GM18858 (cell line): ENCODE measurements around the gene EIF2B1.
A peak's percentile ranks its signal among the peaks of the same experiment; 100 is the strongest.
"Not testable (repeated sequence)": the region's sequence is repeated elsewhere in the genome, so short reads cannot be mapped to it uniquely, and the experiment has no call there.

Experiments used
- ATAC-seq: cut with Tn5 transposase; IDR thresholded peaks from one replicate; pipeline ENCODE4 v1.9.1; 2021; ENCODE audit not compliant: unreplicated experiment

EIF2B1 gene

DNA sequence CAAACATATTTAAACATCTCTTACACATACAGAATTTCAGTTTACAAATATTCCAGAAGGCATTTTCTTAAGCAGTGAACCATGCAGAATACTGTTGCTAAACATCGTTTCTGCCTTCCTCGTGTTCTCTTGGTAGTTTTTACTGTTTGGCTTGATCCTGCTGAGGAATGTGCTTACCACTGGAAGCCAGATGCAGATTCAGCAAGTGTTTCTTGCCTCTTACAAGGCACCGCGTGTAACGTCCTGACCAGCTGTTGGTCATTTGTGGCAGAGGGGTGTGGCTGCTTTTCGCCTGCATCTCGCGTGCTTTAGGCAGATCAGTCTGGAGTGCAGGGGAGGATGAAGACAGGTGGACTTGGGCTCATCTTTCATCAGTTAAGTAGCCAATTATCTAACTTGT lies 12.4 kb downstream of the EIF2B1 start:
- no peak for ATAC-seq

DNA sequence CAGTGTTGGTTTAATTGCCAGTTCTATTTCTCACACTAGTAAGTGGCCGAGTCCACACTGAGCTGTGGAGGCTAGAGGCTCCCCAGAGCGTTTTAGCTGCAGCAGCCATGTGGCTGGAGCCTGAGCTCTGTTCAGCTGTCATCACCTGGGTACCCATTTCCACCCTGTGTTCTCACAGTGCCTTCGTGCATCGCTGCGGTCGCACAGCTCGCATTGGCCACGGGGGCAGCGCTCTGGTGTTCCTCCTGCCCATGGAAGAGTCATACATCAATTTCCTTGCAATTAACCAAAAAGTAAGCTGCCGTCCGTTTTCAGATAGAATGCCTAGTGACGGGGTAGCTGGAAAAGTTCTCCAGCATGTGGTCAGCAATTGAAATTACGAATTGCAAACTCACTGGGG lies 15.9 kb downstream of the EIF2B1 start:
- no peak for ATAC-seq

DNA sequence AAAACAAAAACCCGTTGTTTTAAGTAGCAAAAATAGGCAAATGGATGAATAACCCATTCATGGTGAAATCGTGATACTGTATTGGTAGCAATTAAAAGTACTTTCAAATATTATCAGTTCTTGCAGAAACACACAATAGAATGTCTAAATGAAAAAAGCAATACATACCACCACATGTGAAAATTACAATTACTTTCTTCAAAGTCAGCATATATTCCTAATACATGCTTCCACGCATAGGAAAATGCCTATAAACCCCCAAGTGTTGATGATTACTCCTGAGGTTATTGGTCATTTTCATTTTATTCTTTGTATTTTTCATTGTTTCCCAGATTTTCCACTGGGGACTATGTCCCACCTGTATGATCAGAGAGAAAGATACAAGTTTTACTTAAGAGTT lies 16.3 kb downstream of the EIF2B1 start:
- no peak for ATAC-seq

DNA sequence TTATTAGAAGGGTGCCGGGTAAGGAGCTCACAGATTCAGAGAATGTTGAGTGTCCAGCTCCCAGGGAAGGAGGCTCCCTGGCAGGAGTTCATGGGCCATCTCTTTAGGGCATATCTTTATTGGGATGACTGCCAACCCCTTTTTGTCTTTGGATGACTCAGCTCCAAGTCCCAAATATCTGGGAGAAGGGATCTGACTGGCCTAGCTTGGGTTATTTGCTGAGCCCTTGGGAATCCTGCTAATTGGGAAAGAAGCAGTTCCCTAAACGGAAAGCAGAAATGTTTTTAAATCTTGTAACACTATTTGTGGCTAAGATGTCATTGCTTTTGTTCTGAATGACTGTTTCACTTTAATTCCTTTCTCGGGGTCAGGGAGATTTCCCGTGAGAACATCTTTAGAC lies 19.0 kb downstream of the EIF2B1 start:
- no peak for ATAC-seq

DNA sequence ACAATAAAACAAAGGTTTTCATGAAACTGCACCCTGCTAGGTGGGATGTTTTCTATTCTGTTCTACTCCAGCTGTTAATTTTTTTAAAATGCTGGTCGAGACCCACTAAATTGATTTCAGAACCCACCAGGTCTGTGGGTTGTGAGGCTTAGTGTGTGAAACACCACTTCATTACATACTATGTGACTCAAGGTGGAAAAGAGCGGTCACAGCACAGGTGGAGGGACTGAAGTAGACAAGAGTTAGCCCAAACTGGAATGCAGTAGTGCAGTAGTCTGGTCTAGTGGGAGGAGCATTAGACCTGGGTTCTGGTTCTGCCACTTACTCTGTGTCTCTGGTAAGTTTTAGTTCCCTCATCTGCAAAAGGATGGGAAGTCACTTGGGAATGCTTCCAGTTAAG lies 19.4 kb downstream of the EIF2B1 start:
- no peak for ATAC-seq

DNA sequence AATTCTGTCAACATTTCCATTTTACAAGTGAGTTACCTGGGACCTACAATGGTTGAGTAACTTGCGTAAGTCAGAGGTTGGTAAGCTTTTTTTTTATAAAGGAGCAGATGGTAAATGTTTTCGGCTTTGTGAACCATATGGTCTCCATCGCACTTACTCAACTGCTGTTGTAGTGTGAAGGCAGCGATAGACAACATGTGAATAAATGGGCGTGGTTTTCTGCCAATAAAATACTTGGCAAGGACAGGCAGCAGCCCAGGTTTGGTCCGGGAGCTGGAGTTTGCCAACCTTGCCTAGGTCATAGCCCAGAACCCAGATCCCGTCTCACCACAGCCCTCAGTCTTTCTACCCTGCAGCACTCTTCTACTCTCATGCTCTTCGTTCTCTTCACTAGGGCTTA lies 25.3 kb downstream of the EIF2B1 start:
- no peak for ATAC-seq

DNA sequence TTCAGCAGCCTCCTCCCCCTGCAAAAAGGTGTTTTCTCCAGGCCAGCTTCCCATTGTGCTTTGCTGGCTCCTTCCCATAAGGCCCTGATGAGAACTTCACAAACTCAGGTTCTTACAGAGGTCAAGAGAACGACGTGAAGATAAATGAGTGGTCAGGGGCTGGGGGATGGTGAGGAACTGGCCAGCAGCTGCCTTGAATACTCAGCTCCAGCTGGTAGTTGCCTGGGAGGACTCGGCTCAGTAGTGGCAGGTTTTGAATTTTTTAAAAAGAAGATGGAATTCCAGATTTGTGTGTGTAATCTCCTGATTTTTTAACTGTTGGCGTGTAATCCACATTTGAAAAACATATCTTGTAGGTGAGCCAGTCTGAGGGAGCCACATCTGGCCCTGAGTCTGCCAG lies 25.7 kb downstream of the EIF2B1 start:
- no peak for ATAC-seq

DNA sequence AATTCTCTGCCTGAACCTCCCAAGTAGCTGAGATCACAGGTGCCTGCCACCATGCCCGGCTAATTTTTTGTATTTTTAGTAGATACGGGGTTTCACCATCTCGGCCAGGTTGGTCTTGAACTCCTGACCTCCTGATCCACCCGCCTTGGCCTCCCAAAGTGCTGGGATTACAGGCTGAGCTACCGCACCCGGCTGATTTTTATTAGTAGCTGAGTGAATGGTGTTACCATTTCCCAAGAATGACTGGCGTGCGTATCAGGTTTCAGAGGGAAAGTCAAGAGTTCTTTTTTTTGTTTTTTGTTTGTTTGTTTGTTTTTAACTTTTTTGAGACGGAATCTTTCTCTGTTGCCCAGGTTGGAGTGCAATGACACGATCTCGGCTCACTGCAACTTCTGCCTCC lies 30.0 kb downstream of the EIF2B1 start:
- not testable (repeated sequence) for ATAC-seq

DNA sequence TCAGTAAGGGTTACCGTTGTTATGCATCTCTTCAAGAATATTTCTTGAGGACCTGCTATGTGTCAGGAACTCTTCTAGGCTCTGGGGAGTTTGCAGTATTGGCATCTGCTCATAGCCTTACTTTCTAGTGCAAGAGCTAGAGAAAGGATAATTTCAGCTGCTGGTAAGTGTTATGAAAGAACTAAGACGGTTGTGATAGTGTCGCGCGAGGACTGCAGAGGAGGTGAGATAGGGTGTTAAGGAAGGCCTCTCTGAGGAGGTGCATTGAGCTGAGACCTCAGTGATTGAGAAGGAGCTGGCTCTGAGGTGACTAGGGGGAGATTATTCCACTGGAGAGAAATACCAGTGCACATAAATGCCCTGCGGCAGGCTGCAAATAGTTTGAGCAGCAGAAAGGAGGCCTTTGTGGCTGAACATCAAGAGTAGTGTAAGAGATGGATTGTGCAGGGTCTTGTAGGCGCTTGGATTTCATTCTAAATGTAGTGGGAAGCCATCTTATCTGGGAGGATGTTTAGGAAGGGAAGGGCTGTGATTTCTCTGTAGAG lies 30.8 kb downstream of the EIF2B1 start:
- no peak for ATAC-seq

DNA sequence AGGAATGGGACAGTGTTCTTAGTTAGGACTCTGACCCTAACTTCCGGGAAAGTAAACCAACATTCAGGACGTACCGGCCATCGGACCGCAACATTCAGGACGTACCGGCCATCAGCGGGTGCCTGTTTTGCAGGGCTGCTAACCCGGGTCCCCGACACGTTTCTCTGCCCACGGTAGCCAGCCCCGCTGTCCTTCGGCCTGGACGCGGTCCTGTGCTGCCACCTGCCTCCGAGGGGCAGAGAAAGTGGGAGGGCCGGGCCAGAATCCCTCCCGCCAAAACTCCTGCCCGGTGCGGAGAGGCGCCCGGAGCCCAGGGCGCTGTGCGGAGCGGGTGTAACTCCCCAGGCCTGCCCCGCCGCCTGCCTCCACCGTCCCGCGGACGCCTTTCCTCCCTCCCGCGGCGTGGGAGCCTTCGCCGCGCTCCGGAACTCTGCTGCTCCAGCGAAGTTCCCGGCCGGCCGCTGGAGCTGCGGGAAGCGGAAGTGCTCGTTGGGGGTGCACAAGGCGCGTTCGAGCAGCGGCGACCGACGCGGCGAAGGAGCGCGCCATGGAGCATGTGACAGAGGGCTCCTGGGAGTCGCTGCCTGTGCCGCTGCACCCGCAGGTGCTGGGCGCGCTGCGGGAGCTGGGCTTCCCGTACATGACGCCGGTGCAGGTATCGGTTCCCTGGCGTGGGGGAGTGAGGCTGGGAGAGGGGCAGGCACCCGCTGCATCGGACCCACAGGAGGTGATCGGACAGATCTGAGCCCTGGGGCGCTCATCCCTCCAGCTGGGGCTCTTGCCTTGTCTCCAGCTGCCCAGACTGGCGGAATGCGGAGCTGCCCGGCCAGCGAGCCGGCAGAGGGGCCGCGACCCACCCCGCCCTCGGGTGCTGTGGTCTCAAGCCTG lies 31.6 kb downstream of the EIF2B1 start, which contains the start of gene DDX55:
TSS of gene DDX55 (plus strand) at position 498 of the 888 bp plus-strand sequence. CDS start at position 548, 50 bp downstream.
- peak; percentile 69 for ATAC-seq

DNA sequence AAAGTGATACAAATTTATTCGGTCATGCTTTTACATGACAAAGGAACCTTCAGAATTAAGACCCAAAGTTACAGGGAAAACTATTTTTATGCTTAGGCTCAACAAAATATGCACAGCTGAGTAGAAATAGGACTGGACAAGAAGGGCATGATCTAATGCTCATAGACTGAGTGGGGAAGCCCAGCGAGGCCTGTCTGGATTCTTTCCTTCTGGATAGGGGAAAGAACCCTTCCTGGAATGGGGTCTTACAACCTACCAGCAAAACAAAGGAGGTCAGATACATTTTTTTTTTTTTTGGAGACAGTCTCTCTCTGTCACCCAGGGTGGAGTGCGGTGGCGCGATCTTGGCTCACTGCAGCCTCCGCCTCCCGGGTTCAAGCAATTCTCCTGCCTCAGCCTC lies 33.8 kb downstream of the EIF2B1 start:
- no peak for ATAC-seq

DNA sequence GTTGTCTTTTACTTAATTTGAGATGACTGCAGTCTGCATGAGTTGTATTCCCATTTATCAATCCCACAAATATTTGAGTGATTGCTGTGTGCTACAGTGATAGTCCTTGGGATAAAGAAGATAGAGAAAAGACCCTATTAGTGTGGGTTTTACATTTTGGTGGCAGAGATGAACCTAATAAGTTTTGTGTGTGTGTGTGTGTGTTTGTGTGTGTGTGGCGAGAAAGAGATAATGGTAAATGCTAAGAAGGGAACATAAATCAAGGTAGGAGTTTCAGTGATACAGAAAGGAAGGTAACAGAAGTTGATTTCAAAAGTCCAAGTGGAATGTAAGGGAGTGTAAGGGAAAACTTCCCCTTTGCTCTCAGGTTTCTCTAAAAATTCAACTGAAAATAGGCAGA lies 34.2 kb downstream of the EIF2B1 start:
- no peak for ATAC-seq

DNA sequence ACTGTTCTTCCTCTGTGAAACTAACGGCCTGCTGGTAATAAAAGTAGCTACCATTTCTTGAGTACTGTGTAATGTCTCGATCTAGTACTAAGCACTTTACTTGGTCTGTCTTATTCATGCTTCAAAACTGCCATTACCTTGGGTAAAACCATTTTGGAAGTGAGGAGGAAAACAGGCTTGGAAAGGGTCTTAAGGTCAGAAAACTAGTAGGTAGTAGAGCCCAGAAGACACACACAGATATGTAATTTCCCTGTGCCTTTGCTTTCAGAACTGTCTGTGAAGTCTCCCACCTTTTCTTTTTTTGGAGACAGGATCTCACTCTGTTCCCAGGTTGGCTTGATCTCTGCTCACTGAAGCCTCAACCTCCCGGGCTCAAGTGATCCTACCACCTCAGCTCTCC lies 35.0 kb downstream of the EIF2B1 start:
- no peak for ATAC-seq

DNA sequence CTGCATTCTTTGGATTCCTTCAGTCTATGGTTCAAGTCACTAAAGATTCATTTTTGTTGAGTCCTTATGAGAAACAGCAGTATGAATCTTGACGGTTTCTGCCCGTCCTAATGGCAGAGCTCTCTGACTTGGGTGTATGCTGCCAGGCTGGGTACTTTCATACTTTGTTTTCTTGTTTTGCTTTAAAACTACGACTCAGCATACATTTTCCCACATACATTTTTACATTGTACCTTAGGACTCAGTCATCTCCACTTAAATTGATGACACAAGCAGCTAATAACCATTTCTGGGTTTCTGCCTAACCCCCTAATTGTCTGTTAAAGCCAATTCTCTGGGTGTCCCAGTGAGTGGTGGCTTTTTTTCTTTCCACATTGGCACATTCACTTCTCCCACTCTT lies 36.4 kb downstream of the EIF2B1 start:
- no peak for ATAC-seq

DNA sequence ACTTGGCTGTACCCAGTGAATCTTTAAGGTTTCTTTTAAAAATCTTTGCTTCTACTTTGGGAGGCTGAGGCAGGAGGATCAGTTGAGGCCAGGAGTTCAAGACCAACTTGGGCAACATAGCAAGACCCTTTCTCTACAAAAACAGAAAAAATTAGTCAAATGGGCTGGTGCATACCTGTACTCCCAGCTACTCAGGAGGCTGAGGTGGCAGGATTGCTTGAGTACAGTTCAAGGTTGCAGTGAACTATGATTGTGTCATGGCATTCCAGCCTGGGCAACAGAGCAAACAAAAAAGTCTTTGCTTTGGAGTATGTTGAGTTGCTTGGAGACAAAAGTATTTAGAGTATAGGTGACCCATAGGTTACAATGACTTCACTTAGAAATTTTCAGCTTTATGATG lies 37.8 kb downstream of the EIF2B1 start:
- ATAC-seq = no peak

DNA sequence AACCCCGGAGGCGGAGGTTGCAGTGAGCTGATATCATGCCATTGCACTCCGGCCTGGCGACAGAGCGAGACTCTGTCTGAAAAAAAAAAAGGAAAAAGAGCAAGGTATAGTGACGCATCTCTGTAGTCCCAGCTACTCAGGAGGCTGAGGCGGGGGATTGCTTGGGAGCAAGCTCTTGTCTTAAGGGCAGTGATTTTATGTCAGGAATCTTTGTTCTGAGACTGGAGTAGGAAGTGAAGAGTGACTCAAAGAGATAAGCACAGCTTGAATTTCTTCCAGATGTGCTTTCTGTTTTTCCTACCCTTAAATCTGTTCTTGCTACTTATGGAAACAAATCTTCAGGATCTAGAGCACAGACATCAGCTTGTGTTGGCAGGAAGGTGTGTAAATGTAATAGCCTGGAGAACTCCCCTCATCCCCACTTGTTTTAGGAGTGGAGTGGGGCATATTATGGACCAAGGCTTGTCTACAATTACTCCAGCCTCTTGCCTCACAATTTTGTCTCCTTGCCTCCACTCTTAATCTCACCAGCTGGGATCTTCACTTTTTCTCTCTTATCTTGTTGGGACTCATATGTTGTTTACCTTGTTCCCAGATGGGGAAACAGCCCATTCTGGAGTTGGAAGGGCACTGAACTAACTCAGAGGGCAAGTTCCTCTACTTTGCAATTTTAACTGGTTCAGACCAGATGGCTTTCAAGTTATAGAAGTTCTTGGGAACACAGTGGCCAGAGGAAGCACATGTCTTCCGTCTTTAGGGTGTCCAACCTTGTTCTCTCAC lies 41.6 kb downstream of the EIF2B1 start:
- no peak for ATAC-seq

DNA sequence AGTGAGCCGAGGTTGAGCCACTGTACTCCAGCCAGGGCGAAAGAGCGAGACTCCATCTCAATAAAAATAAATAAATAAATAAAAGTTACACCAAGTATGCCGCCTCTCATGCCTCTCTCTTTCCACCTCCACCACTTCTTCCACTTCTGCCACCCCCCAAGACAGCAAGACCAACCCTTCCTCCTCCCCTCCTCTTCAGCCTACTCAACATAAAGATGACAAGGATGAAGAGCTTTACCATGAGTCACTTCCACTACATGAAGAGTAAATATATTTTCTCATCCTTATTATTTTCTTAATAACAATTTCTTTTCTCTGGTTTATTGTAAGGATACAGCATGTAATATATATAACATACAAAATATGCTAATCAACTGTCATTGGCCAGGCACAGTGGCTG lies 52.7 kb downstream of the EIF2B1 start:
- ATAC-seq = no peak

DNA sequence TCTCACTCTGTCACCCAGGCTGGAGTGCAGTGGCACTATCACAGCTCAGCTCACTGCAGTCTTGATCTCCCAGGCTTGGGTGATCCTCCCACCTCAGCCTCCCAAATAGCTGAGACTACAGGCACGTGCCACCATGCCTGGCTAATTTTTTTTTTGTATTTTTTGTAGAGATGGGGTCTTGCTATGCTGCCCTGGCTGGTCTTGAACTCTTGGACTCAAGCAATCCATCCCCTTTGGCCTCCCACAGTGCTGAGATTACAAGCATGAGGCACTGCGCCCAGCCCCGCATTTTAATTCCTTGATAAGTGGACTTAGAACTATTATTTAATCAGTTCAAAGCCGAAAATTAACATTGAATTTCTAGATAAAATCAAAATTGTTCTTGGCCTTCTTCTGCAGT lies 54.7 kb downstream of the EIF2B1 start:
- not testable (repeated sequence) for ATAC-seq

DNA sequence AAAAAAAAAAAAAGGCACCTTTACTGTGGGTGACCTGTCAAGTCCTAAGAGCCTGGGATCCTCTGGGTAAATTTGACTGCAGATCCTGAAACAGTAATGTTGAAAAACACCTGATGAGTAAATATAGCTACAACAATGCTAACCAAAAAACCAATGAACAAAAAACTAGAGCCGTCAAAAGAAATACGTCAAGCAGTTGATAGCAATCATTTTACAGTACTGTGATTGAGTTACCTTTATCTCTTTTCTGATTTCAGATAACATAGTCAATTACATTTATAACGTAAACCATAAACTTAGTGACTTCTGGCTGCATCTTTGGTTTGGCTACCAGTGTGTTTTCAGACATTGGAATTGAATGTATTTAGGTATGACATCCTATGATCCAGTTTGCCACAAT lies 55.2 kb downstream of the EIF2B1 start:
- no peak for ATAC-seq

DNA sequence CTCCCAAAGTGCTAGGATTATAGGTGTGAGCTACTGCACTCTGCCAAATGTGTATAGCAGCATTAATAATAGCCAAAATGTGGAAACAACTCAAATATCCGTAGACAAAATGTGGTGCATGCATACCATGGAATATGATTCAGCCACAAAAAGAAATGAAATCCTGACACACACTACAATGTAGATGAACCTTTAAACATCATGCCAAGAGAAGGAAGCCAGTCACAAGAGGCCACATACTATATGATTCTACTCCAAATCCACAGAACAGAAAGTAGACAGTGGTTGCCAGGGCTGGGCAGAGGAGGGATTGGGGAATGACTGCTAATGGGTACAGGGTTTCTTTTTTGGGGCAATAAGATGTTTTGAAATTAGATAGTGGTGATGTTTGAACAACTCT lies 56.9 kb downstream of the EIF2B1 start:
- no peak for ATAC-seq

DNA sequence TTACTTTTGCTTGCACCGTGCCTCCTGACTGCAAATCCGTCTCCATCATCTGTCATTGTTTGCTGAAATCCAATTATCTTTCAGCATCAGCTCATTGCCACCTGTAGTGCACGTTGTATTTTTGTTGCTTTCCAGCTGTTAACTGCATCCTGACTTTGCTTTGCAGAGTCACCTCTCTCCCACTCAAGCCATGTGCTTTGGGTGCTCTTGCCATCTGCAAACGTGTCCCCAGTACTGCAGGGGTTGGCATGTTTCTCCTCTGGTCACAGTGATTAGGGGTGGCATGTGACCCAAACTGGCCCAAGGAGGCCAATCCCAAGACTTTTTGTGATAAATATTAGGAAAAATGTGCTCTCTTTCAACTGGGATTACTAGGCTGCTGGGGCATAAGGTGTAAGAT lies 59.6 kb downstream of the EIF2B1 start:
- no peak for ATAC-seq

DNA sequence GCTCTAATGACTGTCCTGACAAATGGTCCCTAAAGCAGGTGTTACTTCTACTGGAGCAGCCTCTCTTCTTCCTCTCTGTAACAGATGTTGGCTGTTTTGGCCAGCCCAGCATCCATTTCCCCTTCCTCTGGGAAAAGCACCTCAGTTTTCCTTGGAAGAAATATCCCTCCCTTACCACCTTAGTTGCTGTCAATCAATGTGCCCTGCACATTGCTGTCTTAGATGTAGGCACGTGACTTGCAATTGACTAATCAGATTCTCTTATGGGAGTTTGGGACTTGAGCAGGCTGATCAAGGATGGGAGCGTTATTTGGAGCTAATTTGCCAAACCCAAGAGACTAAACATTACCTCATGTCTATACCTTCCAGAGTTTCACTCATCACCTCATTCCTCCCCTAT lies 61.1 kb downstream of the EIF2B1 start:
- no peak for ATAC-seq
